ENCODE data around the gene MESP1. TPM values are rescaled to one million over a fixed set of nuclear protein-coding genes. Genes with fewer than 3 reads are reported as not detected.
A peak's percentile ranks its signal among the peaks of the same experiment; 100 is the strongest.

Gene MESP1
- total and polyA plus RNA-seq, 2 of the 13 experiments (the other 11 are each of a cell fraction or from before 2014, with no cell fraction given), result not detected

- TF ChIP-seq ZNF766 (CRISPR knock-in tag; IDR thresholded peaks at IDR 0.05; ENCODE audit: borderline replicate concordance) (peak; percentile 90), ZNF777 (CRISPR knock-in tag; IDR thresholded peaks at IDR 0.05) (peak; percentile 95), PHF20 (CRISPR knock-in tag; IDR thresholded peaks at IDR 0.05) (peak; percentile 63), TBX3 (IDR thresholded peaks at IDR 0.05; ENCODE audit: borderline replicate concordance) (no peak), SKIL (CRISPR knock-in tag; IDR thresholded peaks at IDR 0.05; ENCODE audit: borderline replicate concordance) (no peak), POLR2AphosphoS5 (IDR thresholded peaks at IDR 0.05; ENCODE audit: low read depth, low read length) (no peak), PHF8 (CRISPR knock-in tag; IDR thresholded peaks at IDR 0.05) (peak; percentile 46), HMGXB4 (CRISPR knock-in tag; IDR thresholded peaks at IDR 0.05; ENCODE audit: borderline replicate concordance in 1 of 2, low read depth in 1 of 2) (peak; percentile 72 to 87), JDP2 (CRISPR knock-in tag; IDR thresholded peaks at IDR 0.05; ENCODE audit: borderline replicate concordance) (no peak), IKZF4 (CRISPR knock-in tag; IDR thresholded peaks at IDR 0.05; ENCODE audit: borderline replicate concordance, low read depth, not compliant biosample characterization) (peak; percentile 18), E2F5 (CRISPR knock-in tag; conservative IDR thresholded peaks at IDR 0.05) (0 out of 2 replicates have a peak, but pooled peaks have one; percentile 42), GMEB1 (CRISPR knock-in tag; IDR thresholded peaks at IDR 0.05; ENCODE audit: borderline replicate concordance) (peak; percentile 71), ZNF580 (CRISPR knock-in tag; IDR thresholded peaks at IDR 0.05; ENCODE audit: borderline replicate concordance, low read depth) (peak; percentile 39; the same call in 1 of the 2 replicates), ZNF446 (CRISPR knock-in tag; IDR thresholded peaks at IDR 0.05) (no peak; the same call in 1 of the 2 replicates), ETS1 (CRISPR knock-in tag; IDR thresholded peaks at IDR 0.05) (0 out of 2 replicates have a peak, but pooled peaks have one; percentile 28), BCL3 (CRISPR knock-in tag; IDR thresholded peaks at IDR 0.05) (peak; percentile 92), HDAC2 (CRISPR knock-in tag; IDR thresholded peaks at IDR 0.05) (peak; percentile 71; the same call in 1 of the 2 replicates)
Measured at GRCh38 chr15:89750560-89751542, at the start of gene MESP1 (continued).

Measured in HepG2 (cell line).